ENCODE results near the gene TSC22D4. TPM values are rescaled to one million over a fixed set of nuclear protein-coding genes. Genes with fewer than 3 reads are reported as not detected.

TSC22D4 gene
- polyA plus RNA-seq, 1 donor from 2014 or later: 2.1 TPM

GRCh38 chr7:100425347-100425746, 53.7 kb downstream of the TSC22D4 start:
- H3K4me2 ChIP-seq (ENCODE audit: low read length): no peak overlapping the region
- TF ChIP-seq EZH2 (IDR thresholded peaks at IDR 0.05; ENCODE audit: borderline replicate concordance, insufficient read depth, low read length, poor library complexity, severe bottlenecking): no peak
- no peak for TF ChIP-seq TAF1 (IDR thresholded peaks at IDR 0.05; ENCODE audit: low read depth)
- TF ChIP-seq MXI1 (conservative IDR thresholded peaks at IDR 0.05; ENCODE audit: poor library complexity, severe bottlenecking): no peak
- TF ChIP-seq RAD21 (conservative IDR thresholded peaks at IDR 0.05): no peak
- no peak for TF ChIP-seq EP300 (conservative IDR thresholded peaks at IDR 0.05; ENCODE audit: poor library complexity, severe bottlenecking)
- no peak for TF ChIP-seq POLR2AphosphoS5 (IDR thresholded peaks at IDR 0.05)
- TF ChIP-seq SMC3 (conservative IDR thresholded peaks at IDR 0.05; ENCODE audit: poor library complexity): no peak
- TF ChIP-seq REST (IDR thresholded peaks at IDR 0.05; ENCODE audit: borderline replicate concordance): no peak
- no peak for TF ChIP-seq CTCF (IDR thresholded peaks at IDR 0.05; ENCODE audit: poor library complexity, severe bottlenecking)
- H4K20me1 ChIP-seq (ENCODE audit: insufficient read depth): no peaks in the 10 kb centered on the region
- H3K36me3 ChIP-seq (ENCODE audit: insufficient read depth, low read length): no peaks in the 10 kb centered on the region
- no peak overlapping the region for H3K4me3 ChIP-seq (ENCODE audit: low read length)
- no peaks in the 10 kb centered on the region for H3F3A ChIP-seq (ENCODE audit: insufficient read depth, low read length, poor library complexity, severe bottlenecking)
- H3K9ac ChIP-seq (ENCODE audit: low read length): no peak overlapping the region
- no peaks in the 10 kb centered on the region for H3K27me3 ChIP-seq (ENCODE audit: insufficient read depth, low read depth, low read length)
- no peaks in the 10 kb centered on the region for H3K9me2 ChIP-seq (ENCODE audit: insufficient read depth, low read length)
- H3K9me3 ChIP-seq (ENCODE audit: low read length): no peaks in the 10 kb centered on the region
- no peak overlapping the region for H3K27ac ChIP-seq (ENCODE audit: low read length)
- no peak overlapping the region for H2AFZ ChIP-seq (ENCODE audit: low read depth, low read length)
- peaks cover 2% of the 10 kb centered on the region for H3K79me2 ChIP-seq (replicated peaks; ENCODE audit: insufficient read depth, low read length)

GRCh38 chr7:100423315-100423714, 55.7 kb downstream of the TSC22D4 start:
- Histone ChIP-seq H3K4me3 (ENCODE audit: low read length) (no peak overlapping the region), H3K27me3 (ENCODE audit: insufficient read depth, low read depth, low read length) (no peaks in the 10 kb centered on the region), H3F3A (ENCODE audit: insufficient read depth, low read length, poor library complexity, severe bottlenecking) (no peaks in the 10 kb centered on the region), H4K20me1 (ENCODE audit: insufficient read depth) (no peaks in the 10 kb centered on the region), H3K79me2 (replicated peaks; ENCODE audit: insufficient read depth, low read length) (no peaks in the 10 kb centered on the region), H3K9ac (ENCODE audit: low read length) (no peak overlapping the region), H3K9me3 (ENCODE audit: low read length) (no peaks in the 10 kb centered on the region), H3K9me2 (ENCODE audit: insufficient read depth, low read length) (no peaks in the 10 kb centered on the region), H3K4me2 (ENCODE audit: low read length) (no peak overlapping the region), H3K27ac (ENCODE audit: low read length) (no peak overlapping the region), H2AFZ (ENCODE audit: low read depth, low read length) (no peak overlapping the region), H3K36me3 (ENCODE audit: insufficient read depth, low read length) (no peaks in the 10 kb centered on the region)
- no peak for TF ChIP-seq CTCF (IDR thresholded peaks at IDR 0.05; ENCODE audit: poor library complexity, severe bottlenecking)
- TF ChIP-seq SMC3 (conservative IDR thresholded peaks at IDR 0.05; ENCODE audit: poor library complexity): no peak
- TF ChIP-seq TAF1 (IDR thresholded peaks at IDR 0.05; ENCODE audit: low read depth): no peak
